AG09309 (cell line): ENCODE data around the gene IFIT3.

Experiments
- DNase-seq: peaks from one replicate; pipeline ENCODE4 v3.0.0-alpha.2; 2010; ENCODE audit warnings: low read depth
- H3K4me3 ChIP-seq: 2 replicates; pipeline ENCODE4 v1.5.1; 2011; ENCODE audit warnings: mild to moderate bottlenecking, low read depth, low read length, moderate library complexity; ENCODE audit not compliant: control insufficient read depth
- TF ChIP-seq, protein P1 (sequence below): IDR thresholded peaks from 2 replicates; pipeline ENCODE4 v1.5.1; 2011; ENCODE audit warnings: mild to moderate bottlenecking, low read depth, low read length, inconsistent platforms; ENCODE audit not compliant: insufficient read depth, control insufficient read depth; ENCODE audit errors: missing control alignments

Gene IFIT3

GRCh38 chr10:89335226-89335625 is 7.4 kb downstream of the IFIT3 start:
- TF ChIP-seq, protein P1, sequence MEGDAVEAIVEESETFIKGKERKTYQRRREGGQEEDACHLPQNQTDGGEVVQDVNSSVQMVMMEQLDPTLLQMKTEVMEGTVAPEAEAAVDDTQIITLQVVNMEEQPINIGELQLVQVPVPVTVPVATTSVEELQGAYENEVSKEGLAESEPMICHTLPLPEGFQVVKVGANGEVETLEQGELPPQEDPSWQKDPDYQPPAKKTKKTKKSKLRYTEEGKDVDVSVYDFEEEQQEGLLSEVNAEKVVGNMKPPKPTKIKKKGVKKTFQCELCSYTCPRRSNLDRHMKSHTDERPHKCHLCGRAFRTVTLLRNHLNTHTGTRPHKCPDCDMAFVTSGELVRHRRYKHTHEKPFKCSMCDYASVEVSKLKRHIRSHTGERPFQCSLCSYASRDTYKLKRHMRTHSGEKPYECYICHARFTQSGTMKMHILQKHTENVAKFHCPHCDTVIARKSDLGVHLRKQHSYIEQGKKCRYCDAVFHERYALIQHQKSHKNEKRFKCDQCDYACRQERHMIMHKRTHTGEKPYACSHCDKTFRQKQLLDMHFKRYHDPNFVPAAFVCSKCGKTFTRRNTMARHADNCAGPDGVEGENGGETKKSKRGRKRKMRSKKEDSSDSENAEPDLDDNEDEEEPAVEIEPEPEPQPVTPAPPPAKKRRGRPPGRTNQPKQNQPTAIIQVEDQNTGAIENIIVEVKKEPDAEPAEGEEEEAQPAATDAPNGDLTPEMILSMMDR: no peak
- DNase-seq: no peak
- no peak overlapping the region for H3K4me3 ChIP-seq

- TF ChIP-seq, protein P1: no peak
Measured at GRCh38 chr10:89336241-89336640, 8.4 kb downstream of the IFIT3 start.

DNA sequence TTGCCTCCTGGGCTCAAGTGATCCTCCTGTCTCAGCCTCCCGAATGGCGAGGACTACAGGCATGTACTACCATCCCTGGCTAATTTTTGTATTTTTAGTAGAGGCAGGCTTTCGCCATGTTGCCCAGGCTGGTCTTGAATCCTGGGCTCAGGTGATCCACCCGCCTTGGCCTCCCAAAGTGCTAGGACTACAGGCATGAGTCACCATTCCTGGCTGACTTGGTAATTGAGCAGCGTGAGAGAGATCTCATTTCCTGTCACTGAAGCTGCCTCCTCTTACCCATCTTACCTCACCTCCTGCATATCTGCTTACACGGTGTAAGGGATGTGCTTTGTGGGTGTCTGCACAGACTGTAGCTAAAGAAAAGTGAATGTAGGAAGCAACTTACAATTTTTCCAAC is 9.7 kb downstream of the IFIT3 start:
- no peak overlapping the region for H3K4me3 ChIP-seq
- TF ChIP-seq, protein P1: no peak
- DNase-seq: no peak

More at GRCh38 chr10:89336241-89336640, 8.4 kb downstream of the IFIT3 start:
- no peak for DNase-seq
- no peak overlapping the region for H3K4me3 ChIP-seq

GRCh38 chr10:89338713-89339112 is 10.9 kb downstream of the IFIT3 start:
- TF ChIP-seq, protein P1: no peak
- H3K4me3 ChIP-seq: no peak overlapping the region
- no peak for DNase-seq

DNA sequence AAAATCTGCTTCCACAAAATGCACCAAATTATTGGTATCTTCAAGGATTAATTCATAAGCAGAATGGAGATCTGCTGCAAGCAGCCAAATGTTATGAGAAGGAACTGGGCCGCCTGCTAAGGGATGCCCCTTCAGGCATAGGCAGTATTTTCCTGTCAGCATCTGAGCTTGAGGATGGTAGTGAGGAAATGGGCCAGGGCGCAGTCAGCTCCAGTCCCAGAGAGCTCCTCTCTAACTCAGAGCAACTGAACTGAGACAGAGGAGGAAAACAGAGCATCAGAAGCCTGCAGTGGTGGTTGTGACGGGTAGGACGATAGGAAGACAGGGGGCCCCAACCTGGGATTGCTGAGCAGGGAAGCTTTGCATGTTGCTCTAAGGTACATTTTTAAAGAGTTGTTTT is 12.1 kb downstream of the IFIT3 start:
- H3K4me3 ChIP-seq: no peak overlapping the region
- TF ChIP-seq, protein P1: no peak
- no peak for DNase-seq

- no peak overlapping the region for H3K4me3 ChIP-seq
- TF ChIP-seq, protein P1: no peak
- no peak for DNase-seq
Measured at GRCh38 chr10:89341649-89342048, 13.9 kb downstream of the IFIT3 start.
